HG02970 (cell line): ENCODE data around the gene ARID1B.

Experiments
- ATAC-seq: cut with Tn5 transposase; IDR thresholded peaks from one replicate; pipeline ENCODE4 v1.9.1; 2021; ENCODE audit warnings: mild to moderate bottlenecking, moderate library complexity, moderate number of reproducible peaks; ENCODE audit not compliant: unreplicated experiment, low FRiP score

The ARID1B gene

GRCh38 chr6:157213426-157213825 is 436.2 kb downstream of the ARID1B start:
- ATAC-seq, result no peak

- no peak for ATAC-seq
Observed at GRCh38 chr6:157213907-157214565, 436.9 kb downstream of the ARID1B start.

DNA sequence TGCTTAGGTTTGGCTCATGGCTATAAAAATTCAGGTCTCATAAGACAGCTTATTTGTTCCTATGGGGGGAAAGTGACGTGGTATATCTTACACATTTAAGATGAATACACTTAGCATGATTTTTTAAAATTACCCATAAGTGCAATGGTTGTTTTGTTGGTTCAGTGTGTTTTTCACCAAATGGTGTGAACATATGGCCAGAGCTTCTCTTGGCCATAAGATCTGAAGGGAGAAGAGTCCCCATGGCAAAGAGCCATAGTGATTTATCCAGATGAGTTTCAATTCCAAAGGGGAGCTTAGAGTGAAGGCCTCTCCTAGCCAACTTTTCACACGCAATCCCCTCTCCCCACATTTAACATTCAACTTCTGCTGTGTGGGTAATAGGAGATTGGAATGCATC is 438.5 kb downstream of the ARID1B start:
- ATAC-seq, result no peak

DNA sequence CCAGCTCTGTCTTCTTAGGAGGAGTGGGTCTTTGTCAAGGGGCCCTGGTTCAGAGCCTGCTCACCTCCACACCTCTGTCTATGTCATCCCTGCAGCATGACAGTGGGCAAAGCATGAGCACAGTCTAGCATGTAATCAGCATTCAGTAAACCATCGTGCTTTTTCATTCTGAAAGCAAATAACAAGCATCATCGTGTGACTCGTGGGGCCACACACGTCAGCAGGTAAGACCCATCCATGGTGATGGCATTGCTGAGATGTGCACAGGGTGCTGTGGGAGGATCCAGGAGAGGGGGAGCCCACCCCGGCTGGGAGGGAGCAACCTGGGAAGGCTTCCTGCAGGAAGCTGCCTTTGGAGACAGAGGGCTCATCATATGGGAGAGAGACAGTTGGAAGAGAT is 439.4 kb downstream of the ARID1B start:
- ATAC-seq, result no peak

DNA sequence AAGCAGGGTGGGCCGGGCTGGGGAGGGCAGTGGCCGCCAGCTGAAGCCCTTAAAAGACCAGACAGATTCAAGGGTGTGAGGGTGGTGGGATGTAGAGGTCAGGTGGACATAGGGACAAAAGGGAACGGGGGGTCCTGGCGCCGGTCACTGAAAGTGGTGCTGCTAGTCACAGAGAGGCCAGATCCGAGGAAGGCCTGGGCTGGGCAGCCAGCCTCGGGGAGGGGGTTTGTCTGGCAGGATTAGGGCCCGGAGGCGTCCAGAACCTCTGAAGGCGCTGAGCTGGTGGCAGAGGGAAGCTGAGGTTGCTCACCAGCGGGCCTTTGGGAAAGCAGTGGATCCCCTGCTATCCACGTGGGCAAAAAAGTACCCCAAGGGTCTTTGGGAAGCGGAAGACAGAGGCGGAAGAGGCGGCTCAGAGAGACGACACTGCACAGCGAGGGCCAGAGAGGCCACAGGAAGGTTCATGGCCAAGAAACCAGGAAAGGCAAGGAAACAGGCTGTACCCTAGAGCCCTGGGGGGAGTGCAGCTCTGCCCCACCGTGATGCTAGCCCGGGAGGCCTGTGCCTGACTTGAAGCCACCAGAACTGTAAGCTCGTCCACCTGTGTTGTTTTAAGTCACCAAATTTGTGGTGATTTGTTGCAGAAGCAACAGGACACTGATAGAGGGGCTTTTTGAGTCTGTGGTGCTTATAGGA is 440.2 kb downstream of the ARID1B start:
- no peak for ATAC-seq

GRCh38 chr6:157217894-157218370 is 440.8 kb downstream of the ARID1B start:
- no peak for ATAC-seq

DNA sequence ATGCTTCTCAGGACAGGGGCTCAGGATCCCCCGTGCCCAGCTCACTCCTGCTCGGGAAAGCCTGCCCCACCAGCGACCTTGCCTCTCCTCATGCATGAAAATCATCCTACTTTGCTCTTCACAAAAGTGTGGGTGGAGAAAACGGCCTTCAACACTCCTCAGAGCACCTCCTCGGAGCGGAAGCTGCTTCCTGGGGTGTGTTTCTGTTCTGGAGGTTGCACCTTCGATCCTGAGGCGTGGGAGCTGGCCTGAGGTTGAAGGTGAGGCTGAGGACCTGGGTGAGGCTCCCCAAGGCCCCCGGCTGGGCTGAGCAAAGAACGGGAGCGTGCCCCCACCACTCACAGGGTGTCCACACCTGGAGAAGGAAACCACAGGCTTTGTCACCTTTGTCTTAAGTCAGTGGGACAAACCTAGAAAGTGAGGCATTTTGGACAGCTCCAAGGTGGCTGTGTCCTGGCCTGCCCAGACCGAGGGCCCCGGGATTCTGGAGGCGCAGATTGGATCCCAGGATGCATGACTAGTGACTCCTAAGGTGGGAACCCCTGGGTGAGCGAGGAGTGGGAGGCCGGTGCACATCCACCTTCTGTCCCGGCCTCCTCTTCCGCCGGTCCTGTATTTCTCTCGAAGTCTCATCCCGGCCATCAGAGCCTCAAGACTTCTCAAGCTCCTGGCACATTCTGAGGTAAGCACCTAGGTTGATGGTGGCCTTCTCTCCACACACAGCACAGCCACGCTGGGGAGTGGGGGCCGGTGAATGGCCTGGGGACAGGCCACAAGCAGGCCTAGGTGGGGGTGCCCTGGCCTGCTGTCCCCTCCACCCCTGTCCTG is 441.4 kb downstream of the ARID1B start:
- no peak for ATAC-seq

DNA sequence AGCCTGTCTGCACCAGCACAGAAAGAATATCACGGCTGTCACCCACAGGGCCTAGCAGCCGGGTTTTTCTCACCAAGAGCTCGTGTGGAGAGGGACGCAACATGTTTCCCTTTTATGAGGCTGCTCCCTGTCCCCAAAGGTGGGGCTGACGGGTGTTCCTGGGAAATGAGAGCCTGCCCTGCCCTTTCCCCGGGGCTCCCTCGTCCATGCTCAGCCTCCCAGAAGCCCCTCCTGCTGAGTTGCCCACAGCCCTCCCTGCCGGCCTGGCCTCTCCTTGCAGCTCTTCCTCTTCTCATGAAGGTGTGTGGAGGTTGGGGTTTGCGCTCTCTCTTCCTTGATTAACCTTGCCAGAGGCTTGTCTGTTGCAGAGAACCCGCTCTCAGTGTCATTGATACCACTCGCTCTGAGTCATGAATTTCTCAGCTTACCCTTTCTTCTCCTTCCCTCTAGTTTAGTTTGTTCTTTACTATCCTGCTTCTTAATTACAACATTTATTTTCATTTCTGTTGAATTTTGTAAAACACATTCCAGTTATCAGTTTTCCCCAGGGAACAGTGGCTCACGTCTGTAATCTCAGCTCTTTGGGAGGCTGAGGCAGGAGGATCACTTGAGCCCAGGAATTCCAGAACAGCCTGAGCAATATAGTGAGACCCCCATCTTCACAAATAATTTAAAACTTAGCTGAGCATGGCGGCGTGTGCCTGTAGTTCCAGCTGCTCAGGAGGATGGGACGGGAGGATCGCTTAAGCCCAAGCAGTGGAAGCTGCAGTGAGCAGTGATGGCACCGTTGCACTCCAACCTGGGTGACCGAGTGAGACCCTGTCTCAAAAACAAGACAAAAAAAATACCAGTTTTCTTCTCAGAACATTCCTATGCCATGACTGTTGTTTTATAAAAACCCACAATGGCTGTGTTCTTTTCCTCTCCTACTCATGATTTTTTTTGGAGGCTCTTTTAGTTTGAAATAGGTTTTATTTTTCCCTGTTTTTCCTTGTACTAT is 442.3 kb downstream of the ARID1B start:
- ATAC-seq, result no peak

DNA sequence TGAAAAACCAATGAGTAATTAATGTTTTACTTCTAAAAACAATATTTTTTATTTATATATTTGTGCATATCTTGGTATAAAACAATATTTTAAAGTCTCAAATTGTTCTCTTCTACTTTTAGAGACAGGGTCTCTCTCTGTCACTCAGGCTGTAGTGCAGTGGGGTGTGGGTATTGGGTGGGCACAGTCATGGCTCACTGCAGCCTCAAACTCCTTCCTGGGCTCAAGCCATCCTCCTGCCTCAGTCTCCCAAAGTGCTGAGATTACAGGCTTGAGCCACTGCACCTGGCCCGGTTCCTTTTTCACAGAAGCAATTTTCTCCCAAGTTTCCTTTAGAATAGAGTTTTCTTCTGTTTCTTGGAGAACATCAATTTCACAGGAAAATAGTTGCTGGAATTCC is 443.3 kb downstream of the ARID1B start:
- no peak for ATAC-seq

DNA sequence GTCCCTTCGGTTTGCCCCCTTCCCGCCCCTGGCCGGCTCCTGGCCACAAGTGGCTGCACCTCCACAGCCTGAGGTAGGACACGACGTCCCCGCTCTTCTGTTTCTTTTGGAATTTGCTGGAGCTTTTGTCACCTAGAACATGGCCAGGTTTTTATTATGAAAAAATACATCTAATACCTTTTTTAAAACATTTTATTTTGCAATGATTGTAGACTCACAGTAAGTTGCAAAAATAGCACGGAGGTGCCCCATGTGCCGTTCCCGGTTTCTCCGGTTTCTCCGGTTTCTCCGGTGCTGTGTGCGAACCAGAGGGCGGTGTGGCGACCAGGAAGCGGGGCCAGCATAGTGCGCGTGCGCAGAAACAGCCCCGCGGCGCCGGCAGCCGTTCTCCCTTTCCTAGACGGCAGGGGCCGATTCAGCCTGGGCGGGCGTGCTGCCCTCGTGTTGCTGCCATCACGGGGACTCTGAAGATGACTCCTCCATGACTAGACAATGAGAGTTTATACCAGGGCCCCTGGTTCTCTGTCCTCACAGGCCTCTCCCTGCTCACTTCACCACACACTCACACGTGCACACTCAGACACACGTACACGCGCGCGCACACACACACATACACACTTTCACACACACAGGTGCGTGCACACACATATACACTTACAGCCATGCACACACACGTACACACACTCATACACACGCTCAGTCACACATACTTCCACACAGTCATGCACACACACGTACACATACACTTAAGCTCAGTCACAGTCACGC is 444.1 kb downstream of the ARID1B start:
- no peak for ATAC-seq

DNA sequence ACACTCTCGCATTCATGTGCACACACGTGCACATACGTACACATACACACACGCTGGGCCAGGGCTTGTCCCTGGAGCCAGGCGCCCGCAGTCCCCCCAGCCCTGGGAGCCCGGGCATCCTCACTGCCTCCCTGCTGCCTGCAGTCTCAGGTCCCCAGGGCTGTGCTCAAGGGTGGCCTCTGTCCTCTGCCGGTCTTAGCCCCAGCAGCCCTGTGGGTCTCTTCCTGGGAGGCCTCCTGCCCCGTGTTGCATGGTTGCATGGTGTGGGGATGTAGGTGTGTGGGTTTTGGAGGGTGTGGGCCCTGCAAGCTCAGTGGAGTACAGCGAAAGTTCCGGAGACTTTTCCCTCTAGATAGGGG is 444.6 kb downstream of the ARID1B start:
- no peak for ATAC-seq

GRCh38 chr6:157222201-157222981 is 445.2 kb downstream of the ARID1B start:
- no peak for ATAC-seq

DNA sequence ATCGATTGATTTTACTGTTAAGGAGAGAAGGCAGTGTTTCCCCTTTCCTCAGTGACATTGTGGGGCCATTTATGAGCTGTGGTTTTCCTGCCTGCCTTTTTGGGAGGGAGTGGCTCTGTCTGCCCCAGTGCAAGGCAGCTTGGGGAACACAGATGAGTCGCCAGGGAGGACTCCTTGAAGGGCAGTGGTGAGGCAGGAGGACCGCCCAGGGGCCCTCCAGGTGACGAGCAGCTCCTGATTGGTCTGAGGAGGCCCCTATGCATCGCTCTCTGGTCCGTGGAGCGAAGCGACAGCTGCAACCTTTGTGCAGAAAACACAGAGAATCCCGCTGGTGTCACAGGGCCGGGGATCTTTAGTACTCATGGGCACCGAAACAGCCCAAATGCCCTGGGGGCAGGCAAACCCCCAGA is 445.8 kb downstream of the ARID1B start:
- ATAC-seq, result no peak

- no peak for ATAC-seq
Observed at GRCh38 chr6:157223511-157223910, 446.3 kb downstream of the ARID1B start.

GRCh38 chr6:157224178-157224950 is 447.2 kb downstream of the ARID1B start:
- ATAC-seq, result no peak

DNA sequence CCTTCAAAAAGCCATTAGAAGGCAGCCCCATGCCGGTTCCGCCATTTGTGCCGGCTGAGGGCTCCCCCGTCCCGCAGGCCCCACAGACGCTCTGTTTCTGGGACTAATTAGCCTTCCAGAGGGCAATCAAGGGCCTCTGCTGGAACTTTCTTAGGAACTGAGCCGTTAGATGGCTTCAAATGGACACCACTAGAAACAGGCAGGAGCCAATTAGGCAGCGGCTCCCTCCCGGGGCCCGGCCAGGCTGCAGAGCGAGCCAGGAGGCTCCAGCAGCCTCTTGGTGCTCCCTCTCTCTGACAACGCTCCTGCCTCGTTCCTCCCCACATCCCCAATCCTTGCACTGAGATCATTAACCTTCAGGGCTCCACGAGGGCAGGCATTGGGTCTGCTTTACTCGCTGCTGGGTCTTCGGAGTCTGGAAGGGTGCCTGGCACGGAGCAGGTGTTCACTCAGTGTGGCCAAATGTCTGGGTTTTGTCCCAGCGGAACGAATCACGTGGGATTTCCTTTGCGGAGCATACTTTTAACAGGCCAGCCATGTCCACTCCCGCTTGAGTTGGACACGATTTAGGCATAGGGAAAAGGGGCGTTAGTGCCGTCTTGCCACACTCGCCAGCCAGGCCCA is 447.9 kb downstream of the ARID1B start:
- ATAC-seq, result no peak

DNA sequence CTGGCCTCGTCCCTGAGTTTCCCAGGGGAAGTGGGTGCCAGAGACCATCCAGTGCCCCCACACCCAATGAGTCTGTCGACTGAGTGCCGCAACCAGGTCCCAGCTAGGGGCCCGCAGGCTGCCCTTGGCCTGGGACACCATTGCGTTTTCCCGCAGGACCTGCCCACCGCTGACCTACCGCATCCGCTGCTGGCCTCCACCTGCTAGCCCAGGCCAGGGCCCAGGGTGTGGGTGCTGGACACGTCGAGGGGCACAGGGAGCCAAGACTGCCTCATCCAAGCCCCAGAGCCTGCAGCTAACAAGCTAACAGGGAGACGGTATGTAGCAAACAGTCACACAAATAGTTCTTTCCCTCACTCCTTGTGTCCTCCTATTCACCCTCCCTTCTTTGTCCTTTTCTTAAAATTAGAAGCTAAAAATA is 448.4 kb downstream of the ARID1B start:
- ATAC-seq, result no peak
